Measurements from ENCODE around the gene HYAL1.
A peak's percentile ranks its signal among the peaks of the same experiment; 100 is the strongest.

Gene HYAL1

DNA sequence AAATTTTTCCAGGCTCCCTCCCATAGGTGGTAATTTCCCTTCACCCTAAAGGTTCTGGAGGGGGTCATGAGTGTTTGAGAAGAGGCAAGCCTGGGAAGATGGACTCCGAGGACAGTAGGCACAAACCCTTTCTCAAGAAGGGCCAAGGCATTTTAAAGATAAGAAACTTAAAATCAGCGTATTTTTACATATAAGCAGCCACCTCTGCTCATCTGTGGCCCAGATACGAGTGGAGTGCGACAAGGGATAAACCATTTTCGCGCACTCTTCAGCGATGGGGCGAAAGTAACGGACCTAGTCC is 36.7 kb upstream of the HYAL1 start:
- peak overlapping the region; percentile 97 for H3K4me3 ChIP-seq (replicated peaks; ENCODE audit: low read depth, low read length)
- TF ChIP-seq, protein P1, sequence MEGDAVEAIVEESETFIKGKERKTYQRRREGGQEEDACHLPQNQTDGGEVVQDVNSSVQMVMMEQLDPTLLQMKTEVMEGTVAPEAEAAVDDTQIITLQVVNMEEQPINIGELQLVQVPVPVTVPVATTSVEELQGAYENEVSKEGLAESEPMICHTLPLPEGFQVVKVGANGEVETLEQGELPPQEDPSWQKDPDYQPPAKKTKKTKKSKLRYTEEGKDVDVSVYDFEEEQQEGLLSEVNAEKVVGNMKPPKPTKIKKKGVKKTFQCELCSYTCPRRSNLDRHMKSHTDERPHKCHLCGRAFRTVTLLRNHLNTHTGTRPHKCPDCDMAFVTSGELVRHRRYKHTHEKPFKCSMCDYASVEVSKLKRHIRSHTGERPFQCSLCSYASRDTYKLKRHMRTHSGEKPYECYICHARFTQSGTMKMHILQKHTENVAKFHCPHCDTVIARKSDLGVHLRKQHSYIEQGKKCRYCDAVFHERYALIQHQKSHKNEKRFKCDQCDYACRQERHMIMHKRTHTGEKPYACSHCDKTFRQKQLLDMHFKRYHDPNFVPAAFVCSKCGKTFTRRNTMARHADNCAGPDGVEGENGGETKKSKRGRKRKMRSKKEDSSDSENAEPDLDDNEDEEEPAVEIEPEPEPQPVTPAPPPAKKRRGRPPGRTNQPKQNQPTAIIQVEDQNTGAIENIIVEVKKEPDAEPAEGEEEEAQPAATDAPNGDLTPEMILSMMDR (IDR thresholded peaks at IDR 0.05; ENCODE audit: low read depth, low read length, missing control alignments) = no peak
- DNase-seq (ENCODE audit: extremely low read depth, low read depth) = no peak

GRCh38 chr3:50339485-50340146 is 36.2 kb upstream of the HYAL1 start:
- TF ChIP-seq, protein P1 (IDR thresholded peaks at IDR 0.05; ENCODE audit: low read depth, low read length, missing control alignments) = no peak
- peak overlapping the region; percentile 97 for H3K4me3 ChIP-seq (replicated peaks; ENCODE audit: low read depth, low read length)
- DNase-seq (ENCODE audit: extremely low read depth, low read depth) = no peak

DNA sequence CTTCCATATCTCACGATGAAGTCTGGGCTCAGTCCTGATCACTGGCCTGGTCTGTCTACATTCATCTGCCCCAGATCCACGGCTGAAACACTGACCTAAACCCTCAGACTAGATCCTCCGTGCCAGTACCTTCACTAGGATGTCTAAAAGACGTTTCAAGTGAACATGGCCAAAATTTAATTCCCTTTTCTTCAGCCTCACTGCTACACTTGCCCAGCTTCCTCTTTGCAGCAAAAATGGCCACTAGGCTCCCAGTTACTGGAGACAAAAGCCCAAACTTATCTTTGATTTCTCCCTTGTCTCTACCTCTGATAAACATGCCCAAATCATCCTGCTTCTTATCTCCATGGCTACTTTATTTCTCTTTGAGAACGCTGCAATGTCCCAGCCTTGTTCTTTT is 35.6 kb upstream of the HYAL1 start:
- DNase-seq (ENCODE audit: extremely low read depth, low read depth) = no peak
- peak overlapping the region; percentile 97 for H3K4me3 ChIP-seq (replicated peaks; ENCODE audit: low read depth, low read length)
- TF ChIP-seq, protein P1 (IDR thresholded peaks at IDR 0.05; ENCODE audit: low read depth, low read length, missing control alignments) = no peak

DNA sequence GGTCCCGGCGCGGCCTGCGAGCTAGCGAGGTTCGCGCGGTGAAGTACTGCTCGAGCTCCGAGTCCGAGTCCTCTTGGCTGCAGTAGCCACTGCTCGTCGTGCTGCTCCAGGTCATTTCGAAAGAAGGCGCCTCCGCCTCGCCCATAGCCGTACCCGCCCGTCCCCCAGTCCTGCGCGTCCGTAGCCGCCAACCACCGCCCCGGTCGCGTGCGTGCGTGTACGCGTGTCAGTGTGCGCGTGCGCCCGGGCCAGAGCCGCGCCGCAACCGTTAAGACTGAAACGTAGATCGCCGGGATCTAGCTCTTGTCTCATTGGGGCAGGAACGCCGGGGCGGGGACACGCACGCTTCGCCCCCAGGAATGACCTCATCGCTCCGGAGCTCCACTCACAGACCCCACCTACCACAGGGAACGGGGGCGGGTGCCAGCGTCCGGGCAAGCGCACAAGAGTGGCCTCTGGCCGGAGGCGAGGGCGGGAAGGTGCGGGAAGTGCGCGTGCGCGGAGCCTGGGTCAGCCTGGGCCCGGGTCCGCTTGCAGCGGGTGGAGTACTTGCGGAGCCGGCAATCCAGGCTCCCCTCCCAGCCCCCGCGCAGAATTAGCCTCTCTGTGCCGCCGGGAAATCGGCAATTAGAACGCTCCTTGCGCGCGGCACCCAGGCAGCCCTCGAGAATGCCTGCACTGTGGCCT is 33.9 kb upstream of the HYAL1 start:
- TF ChIP-seq, protein P1 (IDR thresholded peaks at IDR 0.05; ENCODE audit: low read depth, low read length, missing control alignments) = no peak
- H3K4me3 ChIP-seq (replicated peaks; ENCODE audit: low read depth, low read length) = peak overlapping the region; percentile 97
- peak; percentile 94 for DNase-seq (ENCODE audit: extremely low read depth, low read depth)

- DNase-seq (ENCODE audit: extremely low read depth, low read depth) = no peak
- peak overlapping the region; percentile 97 for H3K4me3 ChIP-seq (replicated peaks; ENCODE audit: low read depth, low read length)
- TF ChIP-seq, protein P1 (IDR thresholded peaks at IDR 0.05; ENCODE audit: low read depth, low read length, missing control alignments) = no peak
These were observed 33.2 kb upstream of the HYAL1 start for GRCh38 chr3:50336452-50337174.

DNA sequence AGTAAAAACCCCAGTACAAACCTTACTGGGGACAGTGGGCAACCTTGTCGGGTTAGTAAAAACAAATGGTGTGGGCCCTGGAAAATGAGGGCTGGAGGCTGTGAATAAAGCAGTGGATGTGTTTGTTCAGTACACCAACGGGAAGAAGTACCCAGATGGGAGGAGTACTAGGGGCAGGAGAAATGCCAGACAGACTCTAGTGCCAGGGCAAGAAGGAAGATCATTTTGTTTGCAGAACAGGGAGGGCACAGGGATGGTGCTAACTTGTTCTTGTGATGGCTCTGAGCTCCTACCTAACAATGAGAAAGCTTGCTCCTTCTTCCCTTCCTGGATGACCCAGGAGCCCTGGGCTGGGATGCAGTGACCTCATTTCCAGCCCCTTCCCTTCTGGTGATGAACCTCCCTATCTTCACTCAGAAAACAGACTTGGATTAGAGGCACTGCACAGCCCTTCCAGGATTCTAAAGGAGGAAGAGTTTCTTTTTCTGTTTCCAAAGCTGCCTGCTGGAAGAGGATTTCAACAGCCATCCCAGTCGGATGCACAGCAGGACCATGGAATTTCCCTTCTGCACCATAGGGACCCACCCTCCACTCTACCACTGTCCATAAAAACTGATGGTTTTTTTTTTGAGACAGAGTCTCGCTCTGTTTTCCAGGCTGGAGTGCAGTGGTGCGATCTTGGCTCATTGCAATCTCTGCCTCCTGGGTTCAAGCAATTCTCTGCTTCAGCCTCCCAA is 31.1 kb upstream of the HYAL1 start:
- peak overlapping the region; percentile 97 for H3K4me3 ChIP-seq (replicated peaks; ENCODE audit: low read depth, low read length)
- DNase-seq (ENCODE audit: extremely low read depth, low read depth) = no peak
- TF ChIP-seq, protein P1 (IDR thresholded peaks at IDR 0.05; ENCODE audit: low read depth, low read length, missing control alignments) = no peak
